ENCODE measurements around the gene RPS19.
A peak's percentile ranks its signal among the peaks of the same experiment; 100 is the strongest.

RPS19 gene

DNA sequence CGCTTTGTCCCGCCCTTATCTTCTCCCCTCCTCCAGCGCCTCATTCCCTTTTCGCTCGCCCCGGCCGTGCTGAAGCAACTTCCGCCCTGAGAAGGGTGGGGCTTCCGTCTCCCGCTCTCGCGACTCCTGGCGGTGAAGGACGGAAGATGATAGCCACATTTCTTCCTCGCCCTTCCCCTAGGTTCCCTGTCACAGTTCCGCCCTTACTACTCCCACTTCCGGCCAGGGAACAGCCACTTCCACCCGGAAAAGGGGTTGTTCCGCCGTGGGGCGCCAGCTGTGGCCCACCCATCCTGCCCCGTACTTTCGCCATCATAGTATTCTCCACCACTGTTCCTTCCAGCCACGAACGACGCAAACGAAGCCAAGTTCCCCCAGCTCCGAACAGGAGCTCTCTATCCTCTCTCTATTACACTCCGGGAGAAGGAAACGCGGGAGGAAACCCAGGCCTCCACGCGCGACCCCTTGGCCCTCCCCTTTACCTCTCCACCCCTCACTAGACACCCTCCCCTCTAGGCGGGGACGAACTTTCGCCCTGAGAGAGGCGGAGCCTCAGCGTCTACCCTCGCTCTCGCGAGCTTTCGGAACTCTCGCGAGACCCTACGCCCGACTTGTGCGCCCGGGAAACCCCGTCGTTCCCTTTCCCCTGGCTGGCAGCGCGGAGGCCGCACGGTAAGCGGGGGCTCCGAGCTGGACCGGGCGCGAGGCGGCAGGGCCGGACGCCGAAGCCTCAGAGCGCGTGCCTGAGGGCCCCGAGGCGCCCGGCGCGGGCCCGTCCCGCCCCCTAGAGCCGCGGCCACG lies at the start of gene RPS19:
TSS of gene RPS19 (plus strand) at position 638 of the 801 bp plus-strand sequence. CDS start 520 bp downstream, outside the sequence.
- intact Hi-C loops (cut with DNase I): loop anchor here (1.0 to 5.0 kb wide), 3 partner anchors 24 to 99 kb away; partner anchors contain the start of gene RABAC1

DNA sequence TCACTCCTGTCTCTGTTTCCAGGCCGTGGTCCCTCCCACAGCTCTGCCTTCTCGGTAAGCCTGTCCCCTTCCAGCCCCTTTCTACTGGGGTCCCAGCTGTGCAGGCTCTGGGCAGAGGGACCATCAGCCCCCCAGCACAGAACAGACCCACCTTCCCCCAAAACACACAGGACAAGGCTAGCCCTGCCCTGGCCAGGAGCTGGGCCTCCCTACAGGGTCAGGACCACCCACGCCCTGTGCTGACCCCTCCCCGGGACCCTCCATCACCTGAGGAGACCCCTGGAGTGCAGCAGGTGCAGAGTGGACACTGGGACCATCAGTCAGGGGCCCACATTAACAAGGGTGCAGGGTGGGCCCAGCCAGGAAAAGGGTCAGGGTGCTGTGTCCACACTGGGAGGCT lies 49.8 kb upstream of the RPS19 start:
- intact Hi-C loops (cut with DNase I): no loop called here
- DNase-seq: peak in 1 of 10 donors; percentile 59

More for the DNA sequence above, at the start of gene RPS19:
- DNase-seq: peak; percentile 97 to 100 (median 99)

DNA sequence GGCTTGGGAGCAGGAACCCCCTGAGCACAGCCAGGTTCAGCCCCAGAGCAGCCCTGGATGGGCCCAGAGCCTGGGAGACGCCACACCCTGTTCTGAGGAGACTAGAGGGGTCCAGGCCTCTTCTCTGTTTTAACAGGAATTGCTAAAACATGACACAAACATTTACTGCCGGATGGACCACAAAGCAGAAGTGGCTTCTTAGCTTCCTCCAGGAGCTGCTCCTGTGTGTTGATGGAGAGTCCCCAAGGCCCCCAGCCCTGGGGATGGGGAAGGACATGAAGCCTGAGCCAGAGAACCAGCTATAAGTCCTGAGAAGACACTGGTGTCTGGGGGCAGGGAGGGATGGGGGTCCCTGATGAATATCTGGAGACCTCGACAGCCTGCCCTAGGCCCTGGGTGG lies 49.0 kb upstream of the RPS19 start:
- DNase-seq: peak in 2 of 10 donors; percentile 14 to 74
- intact Hi-C loops (cut with DNase I): no loop called here

DNA sequence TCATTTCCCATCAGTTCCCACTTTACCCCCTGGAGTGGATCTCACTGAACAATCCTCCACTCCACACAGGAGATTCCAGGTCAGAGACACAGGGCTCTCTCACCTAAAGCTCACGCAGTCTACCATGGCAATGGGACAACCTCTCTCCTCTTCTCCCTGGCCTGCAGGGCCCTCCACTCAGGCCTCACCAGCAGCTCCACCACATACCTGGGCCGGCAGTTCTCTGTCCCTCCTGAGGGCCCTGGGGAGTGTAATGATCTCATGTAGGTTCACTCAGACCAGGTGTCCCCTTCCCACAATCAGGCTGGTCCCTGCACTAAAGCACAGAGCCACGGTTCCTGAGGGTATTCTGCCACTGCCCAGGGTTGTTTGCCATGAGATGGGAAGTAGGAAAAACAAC lies 48.1 kb upstream of the RPS19 start:
- peak in 1 of 10 donors; percentile 57 for DNase-seq
- intact Hi-C loops (cut with DNase I): no loop called here

DNA sequence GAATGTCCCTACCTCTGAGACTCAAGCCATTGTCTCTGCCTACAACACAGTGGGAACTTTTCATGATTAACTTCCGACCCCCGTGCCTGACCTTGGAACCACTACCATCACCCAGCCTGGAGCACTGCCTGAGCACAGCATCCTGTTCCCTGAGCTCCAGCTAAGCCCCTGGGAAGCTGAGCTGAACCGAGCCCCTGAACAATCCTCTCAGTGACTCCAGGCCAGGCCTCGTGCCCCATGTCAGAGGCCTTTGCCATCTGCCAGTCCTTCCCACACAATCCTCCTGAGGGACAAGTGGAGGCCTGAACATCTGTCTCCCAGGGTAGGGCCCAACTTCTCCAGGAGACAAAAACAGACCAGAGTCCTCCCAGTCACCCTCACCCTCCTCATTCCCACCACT lies 46.1 kb upstream of the RPS19 start:
- peak in 1 of 10 donors; percentile 33 for DNase-seq
- intact Hi-C loops (cut with DNase I): no loop called here

DNA sequence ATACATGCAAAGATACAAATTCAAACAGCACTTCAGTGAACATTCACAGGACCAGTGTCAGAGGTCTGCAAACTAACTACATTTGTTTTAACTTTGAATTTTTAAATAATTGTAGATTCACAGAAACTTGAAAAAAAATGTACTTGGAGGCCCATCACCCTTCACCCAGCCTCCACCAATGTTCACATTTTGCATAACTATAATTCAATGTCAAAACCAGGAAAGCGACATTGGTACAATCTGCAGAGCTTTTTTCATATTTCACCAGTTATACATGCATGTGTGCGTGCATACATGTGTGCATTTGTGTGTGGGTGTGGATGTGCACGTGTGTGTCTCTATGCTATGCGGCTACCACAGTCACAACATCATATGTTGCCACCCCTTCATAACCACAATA lies 44.8 kb upstream of the RPS19 start:
- no peak for DNase-seq
- intact Hi-C loops (cut with DNase I): no loop called here

DNA sequence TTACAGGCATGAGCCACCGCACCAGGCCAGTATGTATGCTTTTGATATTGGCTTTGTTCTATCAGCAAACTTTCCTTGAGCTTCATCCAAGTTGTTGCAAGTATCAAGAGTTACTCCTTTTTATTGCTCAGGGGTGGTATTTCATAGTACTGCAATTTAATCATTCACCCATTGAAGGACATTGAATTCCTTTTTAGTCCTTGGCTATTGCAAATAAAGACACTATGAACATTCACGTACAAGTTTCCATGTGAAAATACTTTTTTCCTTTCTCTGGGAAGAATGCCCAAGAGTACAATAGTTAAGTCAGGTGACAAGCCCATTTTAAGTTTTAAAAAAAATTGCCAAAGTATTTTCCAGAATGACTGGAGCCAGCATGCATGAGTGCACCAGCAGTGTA lies 43.3 kb upstream of the RPS19 start:
- DNase-seq: no peak
- intact Hi-C loops (cut with DNase I): no loop called here

DNA sequence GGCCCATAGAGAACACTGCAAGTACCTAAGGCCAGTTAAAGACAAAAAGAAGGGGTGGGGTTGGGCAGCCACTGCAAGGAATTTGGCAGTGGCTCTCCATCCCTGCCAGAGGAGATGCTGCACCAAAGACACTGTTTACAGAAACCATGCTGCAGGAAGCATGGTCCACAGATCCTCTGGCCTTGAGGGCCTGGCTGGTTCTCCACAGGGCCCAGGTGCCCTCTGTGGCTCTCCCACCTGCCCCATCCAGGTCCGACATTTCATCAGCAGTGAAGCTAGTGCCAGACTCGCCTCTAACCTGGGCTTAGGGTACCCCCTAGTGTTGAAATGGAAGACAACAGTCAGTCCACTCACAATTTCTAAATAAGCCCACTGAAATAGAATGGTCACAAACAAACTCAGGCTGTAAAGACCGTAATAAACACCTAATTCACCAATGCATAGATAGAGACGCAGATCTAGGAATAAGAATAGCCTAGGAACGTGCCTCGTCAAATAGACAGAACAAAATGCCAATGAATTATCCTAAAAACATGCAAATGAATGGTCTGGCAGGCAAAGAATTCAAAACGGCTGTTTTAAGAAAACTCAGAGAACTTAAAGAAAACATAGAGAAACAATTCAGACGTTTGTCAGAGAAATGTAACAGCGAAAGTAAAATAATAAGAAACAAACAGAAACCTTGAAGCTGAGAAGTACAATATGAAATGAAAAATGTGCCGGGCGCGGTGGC lies 38.9 kb upstream of the RPS19 start:
- peak in 2 of 10 donors; percentile 43 to 55 for DNase-seq
- intact Hi-C loops (cut with DNase I): no loop called here

DNA sequence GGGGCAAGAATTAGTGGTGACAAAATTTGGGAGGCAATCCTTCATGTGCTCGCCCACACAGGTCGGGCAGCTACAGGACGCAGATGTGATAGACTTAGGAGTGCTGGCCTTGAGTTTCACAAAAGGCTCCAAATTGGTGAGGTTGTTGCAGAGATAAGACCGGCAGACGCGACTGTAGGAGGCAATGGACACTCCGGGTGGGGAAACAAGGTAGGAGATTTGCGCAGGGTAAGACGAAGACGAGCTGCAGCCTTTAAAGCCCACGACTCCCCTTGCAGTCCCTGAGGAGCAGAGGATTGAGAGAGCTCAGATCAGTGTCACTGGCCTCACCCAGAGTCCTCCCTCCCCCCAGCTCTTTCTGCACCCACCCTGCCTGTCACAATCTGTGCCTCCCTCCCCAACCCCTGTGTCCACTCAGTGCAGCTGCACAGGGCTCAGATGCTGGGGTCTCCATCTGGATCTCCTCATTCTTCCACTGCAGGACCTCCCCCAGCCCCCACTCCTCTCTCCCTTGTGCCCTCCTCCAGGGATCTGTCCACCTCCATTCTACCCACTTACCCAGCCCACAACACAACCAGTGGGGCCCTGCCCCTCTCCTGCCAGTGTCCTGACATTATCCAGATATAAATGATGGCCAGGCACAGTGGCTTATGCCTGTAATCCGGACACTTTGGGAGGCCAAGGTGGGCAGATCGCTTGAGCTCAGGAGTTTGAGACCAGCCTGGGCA lies 21.9 kb upstream of the RPS19 start:
- DNase-seq: peak in 1 of 10 donors; percentile 35
- intact Hi-C loops (cut with DNase I): no loop called here

DNA sequence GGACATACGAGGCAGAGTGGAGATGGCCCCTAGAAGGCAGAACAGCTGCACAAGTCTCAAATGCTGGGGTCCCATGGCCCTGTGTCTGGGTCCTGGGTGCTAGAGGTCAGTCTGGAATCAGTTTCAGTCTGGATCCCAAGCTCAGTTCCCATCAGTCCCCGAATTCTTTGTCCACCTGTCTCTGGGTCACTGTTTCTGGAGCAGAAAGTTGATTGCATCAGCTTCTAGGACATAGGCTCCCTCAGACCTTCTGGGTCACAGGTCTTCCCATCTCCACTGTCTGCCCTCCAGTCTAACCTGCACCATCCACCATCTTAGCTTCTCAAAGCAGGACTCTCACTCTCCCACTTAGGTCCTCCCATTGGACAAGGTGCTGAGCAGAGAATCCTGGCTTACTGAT lies 20.8 kb upstream of the RPS19 start:
- no peak for DNase-seq
- intact Hi-C loops (cut with DNase I): no loop called here

DNA sequence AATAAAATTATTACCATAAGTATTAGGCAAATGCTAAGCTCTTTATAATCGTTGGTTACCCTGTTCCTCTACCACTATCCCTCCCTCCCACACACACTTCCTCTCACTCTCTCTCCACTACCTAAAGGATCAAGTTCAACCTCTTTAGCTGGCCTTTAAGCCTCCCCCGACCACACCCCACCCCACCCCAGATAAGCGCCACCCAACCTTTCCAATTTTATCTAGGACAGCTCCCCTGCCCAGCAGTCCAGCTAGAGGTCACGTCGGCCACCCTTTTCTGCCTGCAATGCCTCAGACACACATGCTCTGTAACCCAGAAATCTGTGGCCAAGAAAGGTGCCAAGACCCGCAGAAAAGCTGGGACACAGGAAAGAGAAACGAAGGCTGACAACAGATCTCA lies 16.7 kb upstream of the RPS19 start:
- intact Hi-C loops (cut with DNase I): no loop called here
- DNase-seq: peak in 1 of 10 donors; percentile 12

DNA sequence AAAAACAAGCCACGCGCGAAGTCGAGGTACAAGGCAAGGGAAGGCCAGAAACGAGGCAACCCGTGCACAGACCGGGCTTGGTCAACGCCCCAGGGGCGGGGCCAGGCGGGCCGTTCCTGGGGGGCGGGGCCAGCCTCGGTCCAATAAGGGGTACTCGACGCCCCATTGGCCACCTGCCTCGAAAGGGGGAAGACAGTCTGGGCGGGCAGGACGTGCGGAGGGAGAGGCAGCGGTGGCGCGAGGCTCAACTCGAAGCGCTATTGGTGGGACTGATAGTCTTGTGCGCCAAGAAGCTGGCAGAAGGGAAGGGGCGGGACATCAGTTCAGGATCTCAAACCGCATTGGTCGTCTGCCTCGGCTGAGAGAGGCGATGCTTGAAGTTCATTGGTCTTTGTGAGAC lies 15.5 kb upstream of the RPS19 start, which contains the start of gene LYPD4:
TSS of gene LYPD4 (minus strand) at position 83 of the 400 bp plus-strand sequence. CDS start 5,398 bp downstream, outside the sequence.
- intact Hi-C loops (cut with DNase I): no loop called here

DNA sequence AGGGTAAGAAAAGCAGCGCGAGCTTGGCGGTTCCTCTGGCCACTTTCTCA lies 15.2 kb upstream of the RPS19 start, which contains the start of gene DMRTC2:
TSS of gene DMRTC2 (plus strand) at position 42 of the 50 bp plus-strand sequence. CDS start 2,387 bp downstream, outside the sequence.
- no peak for DNase-seq
- intact Hi-C loops (cut with DNase I): no loop called here

More for the DNA sequence above, 15.5 kb upstream of the RPS19 start, which contains the start of gene LYPD4:
- DNase-seq: no peak

DNA sequence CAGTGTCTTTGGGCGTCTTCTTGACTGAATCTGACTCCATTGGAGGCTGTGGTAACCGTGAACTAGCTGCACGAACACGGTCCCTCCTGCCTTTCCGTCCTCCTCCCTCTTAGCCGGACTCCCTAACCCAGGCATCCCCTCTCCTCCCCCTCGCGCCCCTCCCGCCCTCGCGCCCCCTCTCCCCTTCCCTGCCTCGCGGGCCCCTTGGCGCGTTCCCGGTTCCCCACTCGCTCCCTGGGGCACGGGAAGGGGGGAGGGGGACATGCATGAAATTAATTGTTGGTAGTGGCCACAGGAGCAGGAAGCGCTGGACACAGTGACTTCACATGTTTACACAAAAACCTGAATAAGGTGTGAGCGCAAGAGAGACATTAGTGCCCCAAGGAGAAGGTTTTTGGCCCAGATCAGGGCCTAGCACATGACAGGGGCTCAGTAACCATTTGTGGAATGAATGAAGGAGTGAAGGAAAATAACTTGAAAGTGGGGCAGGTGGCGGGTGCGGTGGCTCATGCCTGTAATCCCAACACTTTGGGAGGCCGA lies 14.9 kb upstream of the RPS19 start:
- no peak for DNase-seq
- intact Hi-C loops (cut with DNase I): no loop called here

DNA sequence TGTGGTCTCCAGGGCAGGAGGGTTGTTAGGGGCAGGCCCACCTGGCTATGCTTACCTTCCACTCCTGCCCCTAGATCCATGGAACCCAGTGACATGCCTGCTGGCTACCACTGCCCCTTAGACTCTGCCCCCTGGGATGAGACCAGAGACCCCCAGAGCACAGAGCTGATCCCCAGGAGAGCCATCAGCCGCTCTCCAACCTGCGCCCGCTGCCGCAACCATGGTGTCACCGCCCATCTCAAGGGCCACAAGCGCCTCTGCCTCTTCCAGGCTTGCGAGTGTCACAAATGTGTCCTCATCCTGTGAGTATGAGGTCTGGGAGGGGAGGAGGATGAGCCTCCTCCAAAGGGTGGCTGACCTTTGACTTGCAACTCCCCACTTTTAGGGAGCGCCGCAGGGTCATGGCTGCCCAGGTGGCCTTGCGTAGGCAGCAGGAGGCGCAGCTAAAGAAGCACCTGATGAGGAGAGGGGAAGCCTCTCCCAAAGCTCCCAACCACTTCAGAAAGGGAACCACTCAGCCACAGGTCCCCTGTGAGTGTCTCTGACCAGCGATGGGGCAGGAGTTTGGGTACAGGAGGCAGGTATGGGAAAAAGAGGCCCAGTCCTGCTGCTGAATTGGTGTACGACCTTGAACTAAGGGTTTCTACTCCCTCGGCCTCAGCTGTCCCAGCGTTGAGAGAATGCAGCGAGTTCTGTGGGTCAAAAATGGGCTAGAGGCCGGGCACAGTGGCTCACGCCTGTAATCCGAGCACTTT lies 12.5 kb upstream of the RPS19 start:
- intact Hi-C loops (cut with DNase I): no loop called here
- DNase-seq: peak in 1 of 10 donors; percentile 39

DNA sequence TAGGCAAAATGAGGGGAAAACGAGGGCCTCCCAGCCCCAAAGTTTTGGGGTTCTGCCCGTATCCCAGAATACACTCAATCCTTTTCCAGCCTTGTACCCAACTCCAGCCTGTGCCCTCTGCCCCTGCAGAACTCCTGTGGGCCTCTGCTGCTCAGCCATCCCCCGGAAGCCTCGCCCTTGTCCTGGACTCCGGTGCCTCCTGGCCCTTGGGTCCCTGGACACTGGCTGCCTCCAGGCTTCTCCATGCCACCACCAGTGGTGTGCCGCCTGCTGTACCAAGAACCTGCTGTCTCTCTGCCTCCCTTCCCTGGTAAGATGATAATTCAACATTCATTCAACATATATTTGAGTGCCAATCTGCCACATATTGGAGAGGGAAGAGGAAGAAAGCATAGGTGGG lies 11.4 kb upstream of the RPS19 start:
- intact Hi-C loops (cut with DNase I): no loop called here

DNA sequence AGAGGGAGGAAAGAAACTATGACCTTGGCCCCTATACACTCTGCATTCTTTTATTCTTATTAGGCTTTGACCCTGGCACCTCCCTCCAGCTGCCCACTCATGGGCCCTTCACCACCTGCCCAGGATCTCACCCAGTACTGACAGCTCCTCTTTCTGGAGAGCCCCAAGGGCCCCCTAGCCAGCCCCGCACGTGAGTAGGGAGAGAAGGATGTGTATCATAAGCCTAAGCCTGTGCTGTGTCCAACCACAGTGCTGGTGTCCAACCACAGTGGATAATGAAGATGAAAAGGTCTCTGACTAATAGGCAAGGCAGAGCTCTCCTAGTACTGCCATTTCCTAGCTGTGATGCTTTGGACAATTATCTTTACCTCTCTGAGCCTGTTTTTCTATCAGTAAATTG lies 11.0 kb upstream of the RPS19 start:
- DNase-seq: no peak
- intact Hi-C loops (cut with DNase I): no loop called here

More for the DNA sequence above, 11.4 kb upstream of the RPS19 start:
- DNase-seq: no peak

DNA sequence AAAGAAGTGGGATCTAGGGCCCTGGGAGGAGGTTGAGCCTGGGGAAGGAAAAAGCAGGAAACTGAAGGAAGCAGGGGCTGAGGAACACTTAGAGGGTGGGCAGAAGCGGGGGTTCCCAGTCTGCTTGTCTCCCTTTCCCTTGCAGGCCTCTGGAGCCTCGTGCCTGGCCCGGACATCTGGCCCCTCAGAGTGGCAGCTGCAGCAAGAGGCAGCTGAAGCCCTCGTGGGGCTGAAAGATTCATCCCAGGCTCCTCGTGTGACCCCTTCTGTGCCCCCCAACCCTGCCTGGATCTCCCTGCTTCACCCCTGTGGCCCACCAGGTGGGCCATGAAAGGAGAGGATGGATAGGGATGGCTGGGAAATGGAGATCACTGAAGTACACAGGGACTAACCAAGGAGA lies 9.7 kb upstream of the RPS19 start:
- intact Hi-C loops (cut with DNase I): no loop called here

DNA sequence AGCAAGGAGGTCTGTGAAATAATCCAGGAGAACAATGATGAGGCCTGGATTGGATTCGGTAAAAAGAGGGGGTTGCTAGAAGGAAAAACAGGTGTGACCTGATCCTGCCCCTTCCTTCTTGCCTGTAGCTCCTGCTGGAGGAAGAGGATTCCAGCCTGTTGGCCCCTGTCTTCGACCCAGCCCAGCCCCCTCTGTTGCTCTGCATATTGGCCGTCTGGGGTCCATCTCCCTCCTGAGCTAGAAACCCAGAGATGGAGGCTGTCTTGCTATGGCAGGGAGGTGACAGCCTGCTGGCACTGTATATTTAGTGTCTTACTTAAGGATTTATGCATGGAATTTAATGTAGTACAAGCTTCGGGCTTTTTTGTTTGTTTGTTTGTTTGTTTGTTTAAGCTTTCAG lies 8.6 kb upstream of the RPS19 start:
- DNase-seq: peak in 1 of 10 donors; percentile 5
- intact Hi-C loops (cut with DNase I): no loop called here

More for the DNA sequence above, 9.7 kb upstream of the RPS19 start:
- peak in 1 of 10 donors; percentile 58 for DNase-seq

DNA sequence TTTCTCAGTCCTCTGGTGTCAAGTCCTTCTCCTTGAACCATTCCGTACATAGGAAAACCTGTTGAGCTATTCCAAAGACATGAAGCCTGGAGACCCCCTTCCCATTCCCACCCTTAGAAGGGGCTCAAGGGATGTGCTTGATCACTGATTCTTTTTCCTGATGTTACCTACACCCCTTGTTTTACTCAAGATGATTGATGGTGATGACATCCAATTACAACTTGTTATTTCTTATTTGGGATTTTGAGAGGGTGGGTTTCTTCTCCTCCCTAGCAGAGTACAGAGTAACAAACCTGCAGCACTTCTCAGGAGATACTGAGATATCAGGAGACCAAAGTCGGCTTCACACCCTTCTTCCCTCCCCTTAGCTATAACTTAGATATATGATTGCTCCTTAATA lies 6.7 kb upstream of the RPS19 start:
- intact Hi-C loops (cut with DNase I): no loop called here
- peak in 1 of 10 donors; percentile 4 for DNase-seq
